Lower lobe of right lung (tissue), 2 donors: ENCODE data around the gene PRIMA1. TPM values are rescaled to one million over a fixed set of nuclear protein-coding genes. Genes with fewer than 3 reads are reported as not detected.
A peak's percentile ranks its signal among the peaks of the same experiment; 100 is the strongest.

ENCODE experiments used
- ATAC-seq, 2 donors: fragments of 200-7000 bp; cut with Tn5 transposase; one replicate each; pipeline ENCODE4 v1.9.1; 2020 to 2022; ENCODE audit warnings: mild to moderate bottlenecking in 2 of 2, moderate library complexity in 2 of 2
- DNase-seq: peaks from one replicate; pipeline ENCODE4 v3.0.0-alpha.2; 2020
- H3K27ac ChIP-seq: fragments of 200-600 bp; one replicate; pipeline ENCODE4 v1.8.0; 2022
- H3K27me3 ChIP-seq: fragments of 200-600 bp; one replicate; pipeline ENCODE4 v1.8.0; 2022; ENCODE audit warnings: low read depth
- H3K36me3 ChIP-seq: fragments of 200-600 bp; one replicate; pipeline ENCODE4 v1.8.0; 2022; ENCODE audit warnings: mild to moderate bottlenecking
- H3K4me1 ChIP-seq: fragments of 200-600 bp; one replicate; pipeline ENCODE4 v1.8.0; 2022
- H3K4me3 ChIP-seq: fragments of 200-600 bp; one replicate; pipeline ENCODE4 v1.8.0; 2022; ENCODE audit warnings: mild to moderate bottlenecking
- H3K9me3 ChIP-seq: fragments of 200-600 bp; one replicate; pipeline ENCODE4 v1.8.0; 2022
- CTCF ChIP-seq: fragments of 200-600 bp; IDR thresholded peaks from one replicate; pipeline ENCODE4 v1.8.0; 2022; ENCODE audit warnings: antibody characterized with exemption, mild to moderate bottlenecking
- intact Hi-C: fragments of 100-400 bp; cut with DNase I; formaldehyde crosslinking; loops from one replicate; pipeline ENCODE4 v1.11.0; 2022
- total RNA-seq: library from RNA; stranded (reverse); fragmentation: NEBNext Ultra II Directional; extraction: Animal tissue kit (Norgen Biotek cat#: 25700); gene quantifications from one replicate; pipeline ENCODE4 v1.2.1, GENCODE V29; 2021
- donor health status: DM: no; HTN: yes; CAD: no; lungs with severe emphysema.

Gene PRIMA1
- total RNA-seq, 1 donor from 2014 or later: 3.0 TPM

GRCh38 chr14:93788543-93789227 lies 400 bp upstream of the PRIMA1 start:
- no peaks in the 10 kb centered on the region for H3K36me3 ChIP-seq
- H3K9me3 ChIP-seq: no peaks in the 10 kb centered on the region
- ATAC-seq: peak; percentile 70 to 84
- no peak for DNase-seq
- H3K4me1 ChIP-seq: no peaks in the 10 kb centered on the region
- peak overlapping the region; percentile 46 for H3K4me3 ChIP-seq
- H3K27ac ChIP-seq: no peak overlapping the region
- intact Hi-C loops: no loop called here
- H3K27me3 ChIP-seq: peaks cover 34% of the 10 kb centered on the region
- TF ChIP-seq CTCF: no peak

- no peaks in the 10 kb centered on the region for H3K36me3 ChIP-seq
- no peaks in the 10 kb centered on the region for H3K4me1 ChIP-seq
- H3K27me3 ChIP-seq: peaks cover 34% of the 10 kb centered on the region
- H3K9me3 ChIP-seq: no peaks in the 10 kb centered on the region
- no peak overlapping the region for H3K27ac ChIP-seq
- peak; percentile 10 to 25 for ATAC-seq
- no peak for TF ChIP-seq CTCF
- H3K4me3 ChIP-seq: peak overlapping the region; percentile 46
- no peak for DNase-seq
- intact Hi-C loops: no loop called here
Measured at GRCh38 chr14:93787465-93788292, 606 bp downstream of the PRIMA1 start.

- Histone ChIP-seq H3K27me3 (peaks cover 31% of the 10 kb centered on the region), H3K27ac (no peak overlapping the region), H3K4me1 (no peaks in the 10 kb centered on the region), H3K36me3 (no peaks in the 10 kb centered on the region), H3K4me3 (no peak overlapping the region), H3K9me3 (no peaks in the 10 kb centered on the region)
- intact Hi-C loops: no loop called here
- TF ChIP-seq CTCF: no peak
- ATAC-seq: no peak
- DNase-seq: no peak
Measured at GRCh38 chr14:93785423-93785822, 2.9 kb downstream of the PRIMA1 start.

GRCh38 chr14:93784878-93785277 lies 3.4 kb downstream of the PRIMA1 start:
- H3K36me3 ChIP-seq: no peaks in the 10 kb centered on the region
- no peak overlapping the region for H3K27ac ChIP-seq
- no peak overlapping the region for H3K4me3 ChIP-seq
- no peaks in the 10 kb centered on the region for H3K9me3 ChIP-seq
- DNase-seq (no peak), ATAC-seq (no peak)
- no peaks in the 10 kb centered on the region for H3K4me1 ChIP-seq
- intact Hi-C loops: no loop called here
- TF ChIP-seq CTCF: no peak
- peaks cover 26% of the 10 kb centered on the region for H3K27me3 ChIP-seq

GRCh38 chr14:93780813-93781400 lies 7.4 kb downstream of the PRIMA1 start:
- Histone ChIP-seq H3K4me1 (no peaks in the 10 kb centered on the region), H3K4me3 (no peak overlapping the region), H3K27me3 (no peaks in the 10 kb centered on the region), H3K9me3 (no peaks in the 10 kb centered on the region), H3K27ac (no peak overlapping the region), H3K36me3 (no peaks in the 10 kb centered on the region)
- no peak for DNase-seq
- TF ChIP-seq CTCF: no peak
- intact Hi-C loops: no loop called here
- ATAC-seq: no peak
